Tibial nerve (tissue), 4 donors: Measurements from ENCODE around the gene SPATA19. TPM values are rescaled to one million over a fixed set of nuclear protein-coding genes. Genes with fewer than 3 reads are reported as not detected.

Source experiments
- DNase-seq, 2 donors: peaks; one replicate each; pipeline ENCODE4 v3.0.0-alpha.2; 2019; ENCODE audit warnings: low spot score in 2 of 2
- H3K27ac ChIP-seq, 4 donors: fragments of 200-600 bp; sonication (generic) in 3 of 4; one replicate each; pipeline ENCODE4 v1.5.1; 2017 to 2019; ENCODE audit warnings: mild to moderate bottlenecking in 1 of 4
- H3K27me3 ChIP-seq, 2 donors: fragments of 200-600 bp; sonication (generic) in 1 of 2; one replicate each; pipeline versions ENCODE4 v1.5.1 to v1.6.0; 2017 to 2019
- H3K36me3 ChIP-seq, 3 donors: fragments of 200-600 bp; sonication (generic); one replicate each; pipeline ENCODE4 v1.5.1; 2018 to 2019
- H3K4me1 ChIP-seq, 4 donors: fragments of 200-600 bp; sonication (generic) in 3 of 4; one replicate each; pipeline ENCODE4 v1.5.1; 2017 to 2019
- H3K4me3 ChIP-seq, 4 donors: fragments of 200-600 bp; sonication (generic) in 3 of 4; one replicate each; pipeline ENCODE4 v1.5.1; 2017 to 2019; ENCODE audit warnings: mild to moderate bottlenecking in 1 of 4, moderate library complexity in 1 of 4
- H3K9me3 ChIP-seq, 4 donors: fragments of 200-600 bp; sonication (generic) in 3 of 4; one replicate each; pipeline ENCODE4 v1.5.1; 2017 to 2019
- CTCF ChIP-seq, 5 experiments: fragments of 200-600 bp in 3 of 5; fragments of 450-650 bp in 2 of 5; sonication (generic) in 3 of 5; IDR thresholded peaks; one replicate each; pipeline ENCODE4 v1.5.1; 2016 to 2019; ENCODE audit warnings: antibody characterized with exemption in 5 of 5, mild to moderate bottlenecking in 3 of 5, moderate library complexity in 2 of 5
- EP300 ChIP-seq, 2 donors: sonication (generic); formaldehyde crosslinking; IDR thresholded peaks; one replicate each; pipeline ENCODE4 v1.6.1; 2017; ENCODE audit warnings: antibody characterized with exemption in 2 of 2, mild to moderate bottlenecking in 1 of 2
- POLR2A ChIP-seq, 2 donors: fragments of 450-650 bp; IDR thresholded peaks; one replicate each; pipeline ENCODE4 v1.6.1; 2017; ENCODE audit warnings: antibody characterized with exemption in 2 of 2, mild to moderate bottlenecking in 2 of 2, moderate library complexity in 2 of 2
- WGBS, 2 donors: methylation state at CpG; one replicate each; pipeline ENCODE4 v1.1.5; 2018; 5-methylcytosine and 5-hydroxymethylcytosine counted together
- total RNA-seq, 4 donors: library from RNA; depleted of rRNA; stranded (reverse); fragments of >200 nt; gene quantifications; one replicate each; pipeline ENCODE4 v1.1.0, GENCODE V29; 2016

Gene SPATA19
- total RNA-seq, 4 donors from 2014 or later: not detected

GRCh38 chr11:133819114-133819513 is 26.2 kb downstream of the SPATA19 start:
- Histone ChIP-seq H3K36me3 (no peaks in the 10 kb centered on the region), H3K4me1 (peaks cover 0 to 6% (median 0%) of the 10 kb centered on the region in 4 donors), H3K4me3 (no peak overlapping the region), H3K27ac (no peak overlapping the region), H3K27me3 (no peaks in the 10 kb centered on the region), H3K9me3 (no peaks in the 10 kb centered on the region)
- 83 to 84% methylated on average over 10 of the region's 10 CpGs for WGBS, 2 donors
- no peak for DNase-seq
- TF ChIP-seq EP300 (IDR thresholded peaks at IDR 0.05) (no peak), POLR2A (IDR thresholded peaks at IDR 0.05) (no peak), CTCF (IDR thresholded peaks at IDR 0.05) (no peak)

DNA sequence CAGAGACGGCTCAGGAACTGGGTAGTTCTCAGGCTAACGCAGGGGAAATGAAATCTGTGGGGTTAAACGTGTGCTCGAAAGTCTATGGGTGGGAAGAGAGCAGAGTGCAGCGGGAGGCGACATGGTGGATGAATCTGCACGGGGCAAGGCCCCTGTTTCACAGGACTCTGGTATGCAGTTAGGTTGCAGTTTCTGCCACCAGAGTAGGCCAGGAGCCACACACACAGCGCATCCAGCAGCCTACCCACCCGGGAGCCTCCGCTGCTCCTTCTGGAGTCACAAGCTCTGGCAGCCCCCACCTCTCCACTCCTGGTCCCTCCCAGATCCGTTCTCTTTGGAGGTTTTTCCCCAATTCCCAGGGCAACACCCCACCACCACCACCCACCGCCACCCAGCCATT is 27.0 kb downstream of the SPATA19 start:
- Histone ChIP-seq H3K36me3 (no peaks in the 10 kb centered on the region), H3K27ac (no peak overlapping the region), H3K4me1 (peaks cover 0 to 6% (median 0%) of the 10 kb centered on the region in 4 donors), H3K9me3 (no peaks in the 10 kb centered on the region), H3K4me3 (no peak overlapping the region), H3K27me3 (no peaks in the 10 kb centered on the region)
- no peak for DNase-seq
- WGBS, 2 donors: 78 to 84% methylated on average over 12 of the region's 12 CpGs
- TF ChIP-seq POLR2A (IDR thresholded peaks at IDR 0.05): no peak
- no peak for TF ChIP-seq CTCF (IDR thresholded peaks at IDR 0.05)
- no peak for TF ChIP-seq EP300 (IDR thresholded peaks at IDR 0.05)

DNA sequence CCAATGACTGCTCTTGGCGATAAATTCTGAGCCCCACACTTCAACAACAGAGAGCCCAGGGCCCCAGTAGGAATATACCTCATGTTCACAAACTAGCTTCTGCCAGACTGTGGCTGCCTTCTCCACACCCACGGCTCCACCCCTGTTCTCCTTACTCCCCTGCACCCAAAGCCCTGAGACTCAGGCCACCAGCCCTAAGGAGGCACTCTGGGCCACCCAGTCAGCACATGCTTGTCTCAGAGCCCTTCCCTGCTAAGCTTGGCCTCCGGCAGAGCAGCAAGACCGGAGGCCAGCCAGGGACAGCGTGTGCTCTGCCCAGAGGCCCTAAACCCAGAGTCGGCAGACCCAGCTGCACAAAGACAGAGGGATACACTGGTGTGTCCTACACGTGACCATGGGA is 27.9 kb downstream of the SPATA19 start:
- DNase-seq: no peak
- H3K9me3 ChIP-seq: no peaks in the 10 kb centered on the region
- no peaks in the 10 kb centered on the region for H3K27me3 ChIP-seq
- no peak for TF ChIP-seq CTCF (IDR thresholded peaks at IDR 0.05)
- H3K4me1 ChIP-seq: peaks cover 0 to 6% (median 0%) of the 10 kb centered on the region in 4 donors
- H3K27ac ChIP-seq: peak overlapping the region in 1 of 4 donors; percentile 27
- no peaks in the 10 kb centered on the region for H3K36me3 ChIP-seq
- H3K4me3 ChIP-seq: no peak overlapping the region
- WGBS, 2 donors: 76 to 87% methylated on average over 7 of the region's 7 CpGs

DNA sequence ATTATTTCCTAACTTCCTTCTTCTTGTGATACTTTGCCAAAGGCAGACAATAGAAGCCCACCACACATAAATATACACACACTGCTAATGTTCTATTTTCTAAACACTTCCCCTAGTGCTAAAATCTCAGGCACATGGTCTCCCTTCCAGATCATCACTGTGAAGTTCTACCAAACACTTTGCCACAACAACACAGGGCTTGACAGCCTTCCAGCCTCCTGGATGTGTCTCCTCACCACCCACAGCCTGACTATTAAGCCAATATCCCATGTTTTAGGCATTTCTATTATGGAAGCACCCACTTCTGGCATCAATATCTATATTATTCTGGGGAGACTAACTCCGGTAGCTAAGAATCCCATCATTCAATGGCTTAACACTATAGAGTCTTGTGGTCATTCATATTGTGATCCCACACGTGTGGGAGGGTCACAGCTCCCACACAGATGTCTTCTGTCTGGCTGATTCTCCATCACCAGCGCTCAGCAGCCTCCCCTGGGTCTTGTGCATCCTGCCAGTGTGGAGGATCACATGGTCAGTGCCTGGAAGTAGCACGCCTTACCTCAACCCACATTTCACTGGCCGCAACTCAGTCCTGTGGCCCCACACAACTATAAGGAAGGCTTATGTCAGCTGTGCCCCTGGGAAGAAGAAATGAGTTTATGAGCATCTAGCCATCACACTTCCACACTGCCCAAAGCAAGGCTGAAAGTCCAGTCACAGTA is 29.0 kb downstream of the SPATA19 start:
- H3K4me3 ChIP-seq: no peak overlapping the region
- H3K9me3 ChIP-seq: no peaks in the 10 kb centered on the region
- DNase-seq: no peak
- TF ChIP-seq EP300 (IDR thresholded peaks at IDR 0.05): no peak
- TF ChIP-seq CTCF (IDR thresholded peaks at IDR 0.05): no peak
- peaks cover 0 to 6% (median 0%) of the 10 kb centered on the region in 4 donors for H3K4me1 ChIP-seq
- no peaks in the 10 kb centered on the region for H3K27me3 ChIP-seq
- H3K36me3 ChIP-seq: no peaks in the 10 kb centered on the region
- H3K27ac ChIP-seq: peak overlapping the region in 1 of 4 donors; percentile 27
- 47 to 53% methylated on average over 5 of the region's 5 CpGs for WGBS, 2 donors

DNA sequence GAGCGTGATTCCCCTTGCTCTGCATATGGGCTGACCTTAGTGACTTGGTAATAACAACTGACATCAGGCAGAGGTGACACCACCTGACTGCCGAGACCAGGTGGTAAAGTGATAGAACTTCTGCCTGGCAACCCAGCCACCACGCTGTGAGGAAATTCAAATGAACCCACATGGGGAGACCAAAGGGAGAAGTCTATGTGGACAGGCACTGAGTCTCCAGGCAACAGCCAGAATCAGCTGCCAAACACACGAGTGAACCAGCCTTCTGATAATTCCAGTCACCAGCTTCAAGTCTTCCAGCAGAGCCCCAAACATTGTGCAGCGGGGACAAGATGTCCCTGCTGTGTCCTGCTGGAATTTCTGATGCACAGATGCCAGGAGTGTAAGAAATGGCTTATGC is 29.7 kb downstream of the SPATA19 start:
- Histone ChIP-seq H3K4me1 (peaks cover 0 to 8% (median 0%) of the 10 kb centered on the region in 4 donors), H3K27me3 (no peaks in the 10 kb centered on the region), H3K4me3 (no peak overlapping the region), H3K36me3 (no peaks in the 10 kb centered on the region), H3K27ac (no peak overlapping the region), H3K9me3 (no peaks in the 10 kb centered on the region)
- TF ChIP-seq CTCF (IDR thresholded peaks at IDR 0.05): no peak
- TF ChIP-seq EP300 (IDR thresholded peaks at IDR 0.05): no peak
- TF ChIP-seq POLR2A (IDR thresholded peaks at IDR 0.05): no peak
- no peak for DNase-seq
- WGBS, 2 donors: 79 to 83% methylated on average over 5 of the region's 5 CpGs
